GM21390 (cell line): ENCODE data around the gene RPN1.
"Not testable (repeated sequence)": the region's sequence is repeated elsewhere in the genome, so short reads cannot be mapped to it uniquely, and the experiment has no call there.

ENCODE experiments used
- ATAC-seq: cut with Tn5 transposase; IDR thresholded peaks from one replicate; pipeline ENCODE4 v1.9.1; 2021; ENCODE audit not compliant: unreplicated experiment

The RPN1 gene

GRCh38 chr3:128613083-128613829 lies 37.4 kb downstream of the RPN1 start:
- no peak for ATAC-seq

DNA sequence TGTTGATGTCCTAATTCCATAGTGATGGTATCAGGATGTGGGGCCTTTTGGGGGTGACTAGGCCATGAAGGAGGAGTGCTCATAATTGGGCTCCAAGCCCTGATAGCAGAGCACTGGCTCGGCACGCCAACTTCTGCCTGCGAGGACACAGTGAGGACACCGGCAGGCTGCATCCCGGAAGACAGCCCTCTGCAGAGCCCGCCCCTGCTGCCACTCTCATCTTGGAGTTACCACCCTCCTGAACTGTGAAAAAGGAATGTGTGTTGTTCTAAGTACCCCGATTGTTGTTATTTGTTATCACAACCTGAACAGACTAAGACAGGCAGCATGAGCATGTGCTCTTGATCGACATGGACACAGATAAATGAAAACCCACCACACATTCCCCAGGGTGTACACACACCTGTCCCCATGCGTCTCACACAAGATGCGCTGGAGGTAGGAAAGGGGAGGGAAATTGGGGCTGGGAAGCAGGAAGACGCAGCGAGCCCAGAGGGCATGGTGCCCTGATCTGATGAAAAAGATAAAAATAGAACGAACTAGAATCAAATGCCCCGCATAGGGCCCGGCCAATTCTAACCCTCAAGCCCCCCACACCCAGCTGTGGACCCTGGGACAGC lies 40.1 kb downstream of the RPN1 start:
- ATAC-seq = no peak

DNA sequence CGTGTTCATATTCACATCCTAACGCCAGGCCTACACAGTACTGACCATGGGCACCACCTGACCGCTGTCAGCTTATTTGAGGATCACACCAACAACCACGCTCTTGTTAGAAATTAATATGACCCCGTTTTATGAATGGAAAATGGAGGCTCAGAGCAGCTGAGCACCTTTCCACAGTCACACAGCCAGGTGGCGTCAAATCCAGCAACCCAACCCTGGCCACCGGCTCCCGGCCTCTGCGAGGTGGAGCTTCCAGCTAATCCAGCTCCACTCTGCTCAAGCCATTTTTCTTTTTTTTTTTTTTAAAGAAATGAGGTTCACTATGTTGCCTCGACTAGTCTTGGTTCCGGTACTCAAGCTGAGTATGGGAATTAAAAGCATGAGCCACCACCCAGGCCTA lies 41.3 kb downstream of the RPN1 start:
- no peak for ATAC-seq

DNA sequence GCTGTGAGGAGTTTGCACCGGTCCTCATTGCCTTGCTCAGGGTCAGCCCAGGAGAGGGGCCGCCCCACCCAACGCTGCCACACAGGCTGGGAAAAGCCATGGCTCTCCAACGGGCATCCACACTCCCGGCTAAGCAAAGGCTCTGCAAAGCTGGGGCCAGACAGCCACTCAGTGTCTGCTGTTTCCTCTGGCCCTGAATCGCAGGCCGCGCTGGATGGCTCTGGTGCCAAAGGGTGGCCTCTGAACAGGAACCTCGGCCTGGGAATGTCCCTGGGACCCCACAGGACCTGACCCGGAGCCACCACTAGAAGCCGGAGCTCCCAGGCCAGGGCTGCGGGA lies 42.9 kb downstream of the RPN1 start:
- no peak for ATAC-seq

DNA sequence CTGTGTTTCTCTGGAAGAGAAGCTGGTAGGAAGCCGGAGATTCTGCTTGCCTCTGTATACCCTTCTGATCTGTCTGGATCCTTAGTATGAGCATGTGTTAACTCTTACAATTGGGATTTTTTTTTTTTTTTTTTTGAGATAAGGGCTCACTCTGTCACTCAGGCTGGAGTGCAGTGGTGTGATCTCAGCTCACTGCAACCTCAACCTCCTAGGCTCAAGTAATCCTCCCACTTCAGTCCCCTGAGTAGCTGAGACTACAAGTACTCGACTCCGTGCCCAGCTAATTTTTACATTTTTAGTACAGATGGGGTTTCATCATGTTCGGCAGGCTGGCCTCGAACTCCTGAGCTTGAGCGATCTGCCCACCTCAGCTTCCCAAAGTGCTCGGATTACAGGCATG lies 44.5 kb downstream of the RPN1 start:
- no peak for ATAC-seq

- no peak for ATAC-seq
These were observed 45.2 kb downstream of the RPN1 start for GRCh38 chr3:128605091-128606046.

GRCh38 chr3:128603811-128604775 lies 46.5 kb downstream of the RPN1 start:
- ATAC-seq = no peak

- ATAC-seq = no peak
These were observed 47.3 kb downstream of the RPN1 start for GRCh38 chr3:128603313-128603712.

GRCh38 chr3:128598884-128599664 lies 51.5 kb downstream of the RPN1 start:
- no peak for ATAC-seq

DNA sequence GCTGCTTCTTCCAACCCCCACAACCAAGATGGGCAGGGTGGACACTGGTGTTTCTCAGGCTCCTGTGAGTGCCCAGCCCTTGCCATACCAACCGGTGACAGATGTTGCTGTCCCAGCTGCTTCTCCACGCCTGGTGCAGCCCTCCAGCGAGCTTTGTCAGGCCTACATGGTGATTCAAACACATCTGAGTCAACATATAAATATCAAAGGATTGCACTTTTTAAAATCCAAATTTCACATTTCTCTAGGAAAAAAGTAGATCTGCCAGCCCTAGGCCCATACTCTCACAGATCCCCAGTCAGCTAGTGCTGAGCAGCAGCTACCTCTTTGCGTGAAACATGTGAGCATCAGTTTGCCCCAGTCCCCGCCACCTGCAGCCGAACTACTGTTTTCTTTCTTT lies 52.7 kb downstream of the RPN1 start:
- ATAC-seq = no peak

DNA sequence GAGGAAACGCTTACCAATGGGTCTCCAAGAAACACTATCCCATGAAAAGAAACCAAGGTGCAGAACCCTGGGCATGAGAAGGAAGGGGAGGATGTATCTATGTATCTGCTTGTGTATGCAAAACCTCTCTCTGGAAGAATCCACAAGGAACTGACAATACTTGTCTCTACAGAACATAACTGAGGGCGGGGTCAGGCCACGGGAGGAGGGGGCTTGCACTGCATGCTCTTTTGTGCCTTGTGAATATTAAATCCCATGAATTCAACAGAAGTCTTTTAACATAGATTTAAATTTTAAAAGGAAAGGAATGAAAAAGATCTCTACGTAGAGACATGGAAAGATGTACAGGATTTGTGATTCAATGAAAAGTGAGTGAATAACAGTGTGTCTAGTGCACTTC lies 57.8 kb downstream of the RPN1 start:
- no peak for ATAC-seq

- no peak for ATAC-seq
These were observed 58.7 kb downstream of the RPN1 start for GRCh38 chr3:128591738-128592426.

DNA sequence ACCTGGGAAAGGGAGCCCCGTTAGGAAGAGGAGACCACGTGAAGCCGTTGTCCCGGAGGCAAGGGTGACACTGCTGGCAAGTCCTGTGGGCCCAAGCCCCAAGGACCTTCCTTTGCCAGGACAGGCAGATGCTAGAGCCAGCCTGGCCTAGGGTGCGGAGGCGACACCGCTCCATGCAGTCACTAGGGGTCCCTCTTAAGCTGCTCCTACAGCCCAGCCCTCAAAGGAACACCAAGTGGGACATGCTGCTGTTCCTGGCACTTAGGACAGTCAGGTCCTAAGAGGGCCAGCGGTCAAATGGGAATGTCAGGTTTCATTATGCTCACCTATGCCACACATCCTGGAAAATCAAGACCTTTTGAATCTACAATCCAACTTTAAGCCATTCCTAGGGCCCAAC lies 59.7 kb downstream of the RPN1 start:
- no peak for ATAC-seq

DNA sequence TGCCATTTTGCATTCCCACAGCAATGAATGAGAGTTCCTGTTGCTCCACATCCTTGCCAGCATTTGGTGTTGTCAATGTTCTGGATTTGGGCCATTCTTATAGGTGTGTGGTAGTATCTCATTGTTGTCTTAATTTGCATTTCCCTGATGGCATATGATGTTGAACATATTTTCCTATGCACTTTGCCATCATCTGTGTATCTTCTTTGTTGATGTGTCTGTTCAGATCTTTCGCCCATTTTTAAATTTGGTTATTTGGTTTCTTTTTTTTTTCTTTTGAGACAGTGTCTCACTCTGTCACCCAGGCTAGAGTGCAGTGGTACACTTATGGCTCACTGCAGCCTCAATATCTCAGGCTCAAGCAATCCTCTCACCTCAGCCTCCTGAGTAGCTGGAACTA lies 60.6 kb downstream of the RPN1 start:
- ATAC-seq = not testable (repeated sequence)

- no peak for ATAC-seq
These were observed 62.5 kb downstream of the RPN1 start for GRCh38 chr3:128588147-128588546.

DNA sequence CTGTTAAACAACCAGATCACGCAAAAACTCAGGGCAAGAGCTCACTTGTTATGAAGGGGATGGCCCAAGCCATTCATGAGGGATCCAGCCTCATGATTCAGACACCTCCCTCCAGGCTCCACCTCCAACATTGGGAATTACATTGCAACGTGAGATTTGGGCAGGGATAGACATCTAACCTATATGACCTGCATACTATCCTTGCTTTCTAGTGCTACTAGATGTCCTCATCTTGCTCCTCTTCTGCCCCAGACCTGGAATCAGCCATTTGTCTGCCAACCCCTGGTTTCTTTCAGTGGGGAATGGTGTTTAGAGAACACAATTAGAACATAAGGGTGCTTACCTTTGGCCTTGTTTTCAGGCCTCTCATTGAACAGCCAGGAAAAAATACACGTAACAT lies 63.2 kb downstream of the RPN1 start:
- ATAC-seq = no peak

DNA sequence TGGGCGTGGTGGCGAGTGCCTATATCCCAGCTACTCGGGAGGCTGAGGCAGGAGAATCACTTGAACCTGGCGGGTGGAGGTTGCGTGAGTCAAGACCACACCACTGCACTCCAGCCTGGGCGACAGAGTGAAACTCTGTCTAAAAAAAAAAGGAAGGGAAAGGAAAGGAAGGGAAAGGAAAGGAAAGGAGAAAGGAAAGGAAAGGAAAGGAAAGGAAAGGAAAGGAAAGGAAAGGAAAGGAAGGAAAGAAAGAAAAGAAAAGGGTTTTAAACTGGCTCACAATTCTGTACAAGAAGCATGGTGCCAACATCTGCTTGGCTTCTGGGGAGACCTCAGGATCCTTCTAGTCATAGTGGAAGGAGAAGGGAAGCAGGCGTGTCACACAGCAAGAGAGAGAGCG lies 63.7 kb downstream of the RPN1 start:
- not testable (repeated sequence) for ATAC-seq

GRCh38 chr3:128586391-128586790 lies 64.2 kb downstream of the RPN1 start:
- not testable (repeated sequence) for ATAC-seq

DNA sequence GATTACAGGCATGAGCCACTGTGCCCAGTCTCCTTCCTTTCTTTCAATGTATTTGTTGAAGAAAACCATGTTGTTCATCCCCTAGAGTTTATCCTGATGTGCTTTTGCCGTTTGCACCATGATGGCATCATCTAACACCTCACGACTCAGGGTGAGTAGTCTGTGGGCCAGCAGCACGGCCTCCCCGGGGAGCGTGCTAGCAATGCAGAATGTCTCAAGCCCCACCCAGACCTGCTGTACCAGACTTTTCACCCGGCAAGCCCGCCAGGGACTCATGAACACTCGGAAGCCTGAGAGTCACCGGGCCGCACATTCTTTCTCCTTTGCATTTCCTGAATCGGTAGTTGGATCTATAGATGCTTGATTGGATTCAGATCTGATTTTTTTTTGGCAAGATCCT lies 64.6 kb downstream of the RPN1 start:
- no peak for ATAC-seq
